ENCODE results near the gene RASGRP3.

Gene RASGRP3

DNA sequence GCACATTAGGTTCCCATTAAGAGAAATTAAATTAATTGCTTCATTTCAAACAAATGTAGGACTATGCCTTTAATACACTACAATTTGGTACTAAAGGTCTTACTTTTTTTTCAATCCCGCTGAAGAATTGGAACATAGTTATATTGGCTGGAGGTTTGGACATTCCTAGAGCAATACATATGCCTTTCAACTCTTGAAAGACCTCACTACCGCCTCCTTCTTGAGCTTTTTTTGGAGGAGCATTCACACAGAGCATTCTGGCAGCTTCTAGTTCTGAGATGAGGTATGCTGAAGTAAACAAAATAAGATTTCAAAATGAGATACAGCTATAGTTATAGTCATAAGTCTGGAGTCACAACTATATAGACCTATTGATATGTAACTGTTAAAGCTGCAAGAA, 111.8 kb downstream of the RASGRP3 start:
- DNase-seq: no peak

- DNase-seq: no peak
Observed at GRCh38 chr2:33589444-33589843, 113.0 kb downstream of the RASGRP3 start.

DNA sequence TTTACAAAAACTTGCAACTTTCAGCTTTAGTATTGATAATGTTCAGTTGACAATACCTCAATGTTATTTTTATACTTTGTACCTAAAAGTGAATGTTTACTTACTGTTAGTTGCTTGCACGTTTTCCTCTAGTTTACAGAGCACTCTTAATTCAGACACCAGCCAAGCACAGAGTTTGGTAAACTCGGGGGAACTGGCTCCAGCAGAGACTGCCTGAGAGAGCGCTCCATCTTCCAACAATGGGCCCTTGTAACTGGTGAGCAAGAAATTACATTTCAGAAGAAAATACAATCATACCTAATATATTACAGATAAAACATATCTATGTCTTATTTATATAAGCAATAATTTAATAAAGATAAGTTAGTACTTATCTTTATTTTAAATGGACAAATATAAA, 118.9 kb downstream of the RASGRP3 start:
- no peak for DNase-seq

GRCh38 chr2:33597026-33597425, 120.6 kb downstream of the RASGRP3 start:
- DNase-seq: no peak

DNA sequence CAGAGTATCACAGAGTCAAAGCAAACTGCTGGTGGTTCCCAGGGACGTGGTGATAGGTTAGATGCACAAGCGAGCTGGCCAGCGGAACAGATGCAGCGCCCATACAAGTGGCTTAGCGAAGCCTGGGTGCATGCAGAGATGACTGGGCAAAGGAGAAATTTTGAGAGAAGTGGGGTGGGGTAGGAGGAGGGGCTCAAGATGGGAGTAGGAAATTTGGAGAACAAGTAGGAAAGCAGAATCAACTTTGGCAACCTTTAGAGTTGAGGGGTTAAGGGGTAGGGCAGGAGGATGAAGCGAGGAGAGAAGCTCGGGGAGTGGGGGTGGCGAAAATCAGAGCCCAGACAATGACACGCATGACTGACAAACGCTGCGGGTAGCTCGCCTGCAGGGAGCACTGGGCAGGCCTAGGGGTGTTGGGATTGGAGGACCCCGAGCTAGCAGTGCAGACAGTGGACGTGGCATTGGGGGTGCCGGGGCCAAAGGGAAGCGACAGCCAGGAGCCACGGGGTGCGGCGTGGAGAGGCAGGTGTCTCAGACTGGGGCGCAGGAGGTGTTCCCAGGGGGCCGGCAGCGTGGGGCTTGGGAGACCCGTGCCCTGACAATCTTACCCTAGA, 122.2 kb downstream of the RASGRP3 start:
- no peak for DNase-seq

GRCh38 chr2:33599175-33599942, 122.9 kb downstream of the RASGRP3 start, which contains the start of gene FAM98A:
Gene FAM98A, minus strand, starts transcription at chr2:33599299. Its CDS starts 78 bp downstream, at chr2:33599221.
- peak; percentile 95 for DNase-seq

DNA sequence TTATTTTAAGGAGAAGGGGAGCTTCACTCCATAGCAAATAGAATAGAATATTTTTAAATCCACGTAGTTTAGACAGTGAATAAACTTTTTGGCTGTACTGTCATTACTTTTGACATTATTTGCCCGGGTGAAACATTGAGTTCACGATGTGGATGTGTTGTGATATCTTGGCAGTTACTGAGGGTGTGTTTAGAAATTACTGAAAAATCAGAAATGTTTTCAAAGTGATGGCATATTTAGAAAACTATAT, 123.4 kb downstream of the RASGRP3 start:
- DNase-seq: no peak

GRCh38 chr2:33602201-33602830, 125.9 kb downstream of the RASGRP3 start:
- DNase-seq: no peak

DNA sequence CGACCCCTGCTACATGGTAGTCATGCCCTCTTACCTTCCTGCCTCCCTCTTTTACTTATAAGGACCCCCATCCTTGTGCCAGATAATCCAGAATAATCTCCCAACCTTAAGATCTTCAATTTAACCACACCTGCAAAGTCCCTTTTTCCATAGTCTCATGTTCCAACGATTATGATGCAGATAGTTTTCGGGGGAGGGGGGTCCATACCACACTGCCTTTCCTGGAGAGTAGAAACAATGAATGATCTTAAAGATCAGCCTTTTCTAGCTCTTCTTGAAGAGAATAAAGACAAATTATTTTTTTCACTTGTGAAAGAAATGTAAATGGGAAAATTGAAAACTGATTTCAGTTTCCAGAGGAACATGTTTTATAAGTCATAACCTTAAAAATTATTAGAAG, 127.0 kb downstream of the RASGRP3 start:
- DNase-seq: no peak

GRCh38 chr2:33605056-33605455, 128.6 kb downstream of the RASGRP3 start:
- DNase-seq: no peak

DNA sequence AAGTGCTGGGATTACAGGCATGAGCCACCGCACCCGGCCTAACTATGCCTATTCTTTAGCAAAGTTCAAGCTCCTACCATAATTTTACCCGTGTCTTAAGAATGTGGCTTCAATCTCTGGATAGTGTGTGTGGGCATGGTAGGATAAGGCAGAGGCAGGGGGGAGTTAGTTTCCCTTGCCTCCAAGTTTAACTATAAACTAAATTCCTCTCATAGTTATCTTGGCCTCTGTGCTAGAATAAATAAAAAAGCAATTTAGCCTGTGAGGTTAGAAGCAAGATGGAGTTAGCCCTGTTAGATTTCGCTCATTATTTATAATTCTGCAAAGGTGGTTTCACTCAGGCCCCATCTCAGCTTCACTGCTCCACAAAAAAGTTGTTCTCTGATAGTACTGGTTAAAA, 129.7 kb downstream of the RASGRP3 start:
- DNase-seq: no peak

- no peak for DNase-seq
Observed at GRCh38 chr2:33606622-33607021, 130.2 kb downstream of the RASGRP3 start.

- no peak for DNase-seq
Observed at GRCh38 chr2:33607251-33607721, 130.8 kb downstream of the RASGRP3 start.

GRCh38 chr2:33607905-33608304, 131.5 kb downstream of the RASGRP3 start:
- DNase-seq: no peak

- DNase-seq: no peak
Observed at GRCh38 chr2:33614190-33614589, 137.7 kb downstream of the RASGRP3 start.
